Measurements from ENCODE around the gene IGF2BP2. TPM values are rescaled to one million over a fixed set of nuclear protein-coding genes. Genes with fewer than 3 reads are reported as not detected.

Gene IGF2BP2
- total and polyA plus RNA-seq, 9 of the 15 experiments (the other 6 are each of a cell fraction or from before 2014, with no cell fraction given) = 3.2 to 59.6 (median 30.5) TPM

DNA sequence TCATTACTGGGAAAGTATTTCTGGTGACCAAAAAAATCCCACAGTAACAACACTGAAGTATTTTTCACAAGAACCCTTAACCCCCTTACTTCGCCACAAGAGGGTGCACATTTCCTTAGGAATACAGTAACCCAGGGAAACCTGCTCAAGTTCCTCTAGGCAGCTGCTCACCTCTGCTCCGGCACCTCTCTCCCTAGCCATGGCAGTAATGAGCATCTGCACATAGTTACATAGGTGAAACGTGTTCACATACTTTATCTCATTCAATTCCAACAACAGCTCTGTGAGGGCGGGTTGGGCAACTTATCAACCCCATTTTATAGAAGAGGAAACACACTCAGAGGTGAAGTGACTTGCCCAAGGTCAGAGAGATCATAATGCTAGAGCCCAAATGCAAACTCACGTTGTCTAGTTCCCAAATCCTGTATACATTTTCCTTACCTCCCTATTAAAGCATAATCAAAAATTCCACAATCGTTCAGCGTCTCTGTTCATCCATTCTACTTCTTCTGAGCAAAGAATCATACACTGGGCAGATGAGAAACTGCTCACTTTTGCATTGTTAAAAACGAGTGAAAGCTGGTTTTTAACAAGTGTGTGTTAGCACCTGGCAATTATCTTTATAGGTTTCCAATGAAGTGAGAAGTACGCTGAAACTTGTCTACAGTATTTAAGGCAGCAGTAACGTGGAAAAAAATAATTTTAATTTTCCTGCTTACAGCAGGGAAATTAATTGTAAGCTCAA lies 90.7 kb downstream of the IGF2BP2 start (continued):
- TF ChIP-seq, protein P1, sequence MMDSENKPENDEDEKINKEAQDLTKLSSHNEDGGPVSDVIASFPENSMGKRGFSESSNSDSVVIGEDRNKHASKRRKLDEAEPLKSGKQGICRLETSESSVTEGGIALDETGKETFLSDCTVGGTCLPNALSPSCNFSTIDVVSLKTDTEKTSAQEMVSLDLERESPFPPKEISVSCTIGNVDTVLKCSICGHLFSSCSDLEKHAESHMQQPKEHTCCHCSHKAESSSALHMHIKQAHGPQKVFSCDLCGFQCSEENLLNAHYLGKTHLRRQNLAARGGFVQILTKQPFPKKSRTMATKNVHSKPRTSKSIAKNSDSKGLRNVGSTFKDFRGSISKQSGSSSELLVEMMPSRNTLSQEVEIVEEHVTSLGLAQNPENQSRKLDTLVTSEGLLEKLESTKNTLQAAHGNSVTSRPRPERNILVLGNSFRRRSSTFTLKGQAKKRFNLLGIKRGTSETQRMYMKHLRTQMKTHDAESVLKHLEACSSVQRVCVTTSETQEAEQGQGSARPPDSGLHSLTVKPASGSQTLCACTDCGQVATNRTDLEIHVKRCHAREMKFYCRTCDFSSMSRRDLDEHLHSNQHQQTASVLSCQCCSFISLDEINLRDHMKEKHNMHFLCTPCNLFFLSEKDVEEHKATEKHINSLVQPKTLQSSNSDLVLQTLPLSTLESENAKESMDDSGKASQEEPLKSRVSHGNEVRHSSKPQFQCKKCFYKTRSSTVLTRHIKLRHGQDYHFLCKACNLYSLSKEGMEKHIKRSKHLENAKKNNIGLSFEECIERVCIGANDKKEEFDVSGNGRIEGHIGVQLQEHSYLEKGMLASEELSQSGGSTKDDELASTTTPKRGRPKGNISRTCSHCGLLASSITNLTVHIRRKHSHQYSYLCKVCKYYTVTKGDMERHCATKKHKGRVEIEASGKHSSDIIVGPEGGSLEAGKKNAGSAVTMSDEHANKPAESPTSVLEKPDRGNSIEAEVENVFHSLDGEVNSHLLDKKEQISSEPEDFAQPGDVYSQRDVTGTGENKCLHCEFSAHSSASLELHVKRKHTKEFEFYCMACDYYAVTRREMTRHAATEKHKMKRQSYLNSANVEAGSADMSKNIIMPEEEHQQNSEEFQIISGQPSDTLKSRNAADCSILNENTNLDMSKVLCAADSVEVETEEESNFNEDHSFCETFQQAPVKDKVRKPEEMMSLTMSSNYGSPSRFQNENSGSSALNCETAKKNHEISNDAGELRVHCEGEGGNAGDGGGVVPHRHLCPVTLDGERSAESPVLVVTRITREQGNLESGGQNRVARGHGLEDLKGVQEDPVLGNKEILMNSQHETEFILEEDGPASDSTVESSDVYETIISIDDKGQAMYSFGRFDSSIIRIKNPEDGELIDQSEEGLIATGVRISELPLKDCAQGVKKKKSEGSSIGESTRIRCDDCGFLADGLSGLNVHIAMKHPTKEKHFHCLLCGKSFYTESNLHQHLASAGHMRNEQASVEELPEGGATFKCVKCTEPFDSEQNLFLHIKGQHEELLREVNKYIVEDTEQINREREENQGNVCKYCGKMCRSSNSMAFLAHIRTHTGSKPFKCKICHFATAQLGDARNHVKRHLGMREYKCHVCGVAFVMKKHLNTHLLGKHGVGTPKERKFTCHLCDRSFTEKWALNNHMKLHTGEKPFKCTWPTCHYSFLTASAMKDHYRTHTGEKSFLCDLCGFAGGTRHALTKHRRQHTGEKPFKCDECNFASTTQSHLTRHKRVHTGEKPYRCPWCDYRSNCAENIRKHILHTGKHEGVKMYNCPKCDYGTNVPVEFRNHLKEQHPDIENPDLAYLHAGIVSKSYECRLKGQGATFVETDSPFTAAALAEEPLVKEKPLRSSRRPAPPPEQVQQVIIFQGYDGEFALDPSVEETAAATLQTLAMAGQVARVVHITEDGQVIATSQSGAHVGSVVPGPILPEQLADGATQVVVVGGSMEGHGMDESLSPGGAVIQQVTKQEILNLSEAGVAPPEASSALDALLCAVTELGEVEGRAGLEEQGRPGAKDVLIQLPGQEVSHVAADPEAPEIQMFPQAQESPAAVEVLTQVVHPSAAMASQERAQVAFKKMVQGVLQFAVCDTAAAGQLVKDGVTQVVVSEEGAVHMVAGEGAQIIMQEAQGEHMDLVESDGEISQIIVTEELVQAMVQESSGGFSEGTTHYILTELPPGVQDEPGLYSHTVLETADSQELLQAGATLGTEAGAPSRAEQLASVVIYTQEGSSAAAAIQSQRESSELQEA (IDR thresholded peaks at IDR 0.05; ENCODE audit: low read depth) = no peak
- TF ChIP-seq ATF7 (IDR thresholded peaks at IDR 0.05) = no peak
- TF ChIP-seq ZNF766 (CRISPR knock-in tag; conservative IDR thresholded peaks at IDR 0.05) = peak; percentile 79; the same call in 1 of the 2 replicates
- TF ChIP-seq SMC3 (conservative IDR thresholded peaks at IDR 0.05; ENCODE audit: insufficient read depth, low read depth, low read length) = peak; percentile 75
- no peak for TF ChIP-seq BHLHE40 (IDR thresholded peaks at IDR 0.05; ENCODE audit: low read length)
- no peak for TF ChIP-seq TOE1 (IDR thresholded peaks at IDR 0.05; ENCODE audit: borderline replicate concordance)
- no peak for TF ChIP-seq TOE1 (CRISPR knock-in tag; IDR thresholded peaks at IDR 0.05; ENCODE audit: borderline replicate concordance, low read depth)
- TF ChIP-seq RBM25 (IDR thresholded peaks at IDR 0.05; ENCODE audit: low read depth, low read length, severe bottlenecking) = no peak
- TF ChIP-seq, protein P2, sequence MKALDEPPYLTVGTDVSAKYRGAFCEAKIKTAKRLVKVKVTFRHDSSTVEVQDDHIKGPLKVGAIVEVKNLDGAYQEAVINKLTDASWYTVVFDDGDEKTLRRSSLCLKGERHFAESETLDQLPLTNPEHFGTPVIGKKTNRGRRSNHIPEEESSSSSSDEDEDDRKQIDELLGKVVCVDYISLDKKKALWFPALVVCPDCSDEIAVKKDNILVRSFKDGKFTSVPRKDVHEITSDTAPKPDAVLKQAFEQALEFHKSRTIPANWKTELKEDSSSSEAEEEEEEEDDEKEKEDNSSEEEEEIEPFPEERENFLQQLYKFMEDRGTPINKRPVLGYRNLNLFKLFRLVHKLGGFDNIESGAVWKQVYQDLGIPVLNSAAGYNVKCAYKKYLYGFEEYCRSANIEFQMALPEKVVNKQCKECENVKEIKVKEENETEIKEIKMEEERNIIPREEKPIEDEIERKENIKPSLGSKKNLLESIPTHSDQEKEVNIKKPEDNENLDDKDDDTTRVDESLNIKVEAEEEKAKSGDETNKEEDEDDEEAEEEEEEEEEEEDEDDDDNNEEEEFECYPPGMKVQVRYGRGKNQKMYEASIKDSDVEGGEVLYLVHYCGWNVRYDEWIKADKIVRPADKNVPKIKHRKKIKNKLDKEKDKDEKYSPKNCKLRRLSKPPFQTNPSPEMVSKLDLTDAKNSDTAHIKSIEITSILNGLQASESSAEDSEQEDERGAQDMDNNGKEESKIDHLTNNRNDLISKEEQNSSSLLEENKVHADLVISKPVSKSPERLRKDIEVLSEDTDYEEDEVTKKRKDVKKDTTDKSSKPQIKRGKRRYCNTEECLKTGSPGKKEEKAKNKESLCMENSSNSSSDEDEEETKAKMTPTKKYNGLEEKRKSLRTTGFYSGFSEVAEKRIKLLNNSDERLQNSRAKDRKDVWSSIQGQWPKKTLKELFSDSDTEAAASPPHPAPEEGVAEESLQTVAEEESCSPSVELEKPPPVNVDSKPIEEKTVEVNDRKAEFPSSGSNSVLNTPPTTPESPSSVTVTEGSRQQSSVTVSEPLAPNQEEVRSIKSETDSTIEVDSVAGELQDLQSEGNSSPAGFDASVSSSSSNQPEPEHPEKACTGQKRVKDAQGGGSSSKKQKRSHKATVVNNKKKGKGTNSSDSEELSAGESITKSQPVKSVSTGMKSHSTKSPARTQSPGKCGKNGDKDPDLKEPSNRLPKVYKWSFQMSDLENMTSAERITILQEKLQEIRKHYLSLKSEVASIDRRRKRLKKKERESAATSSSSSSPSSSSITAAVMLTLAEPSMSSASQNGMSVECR (CRISPR knock-in tag; IDR thresholded peaks at IDR 0.05) = no peak
- TF ChIP-seq GABPB1 (CRISPR knock-in tag; IDR thresholded peaks at IDR 0.05) = no peak
- TF ChIP-seq IRF2 (CRISPR knock-in tag; IDR thresholded peaks at IDR 0.05) = no peak
- TF ChIP-seq, protein P3, sequence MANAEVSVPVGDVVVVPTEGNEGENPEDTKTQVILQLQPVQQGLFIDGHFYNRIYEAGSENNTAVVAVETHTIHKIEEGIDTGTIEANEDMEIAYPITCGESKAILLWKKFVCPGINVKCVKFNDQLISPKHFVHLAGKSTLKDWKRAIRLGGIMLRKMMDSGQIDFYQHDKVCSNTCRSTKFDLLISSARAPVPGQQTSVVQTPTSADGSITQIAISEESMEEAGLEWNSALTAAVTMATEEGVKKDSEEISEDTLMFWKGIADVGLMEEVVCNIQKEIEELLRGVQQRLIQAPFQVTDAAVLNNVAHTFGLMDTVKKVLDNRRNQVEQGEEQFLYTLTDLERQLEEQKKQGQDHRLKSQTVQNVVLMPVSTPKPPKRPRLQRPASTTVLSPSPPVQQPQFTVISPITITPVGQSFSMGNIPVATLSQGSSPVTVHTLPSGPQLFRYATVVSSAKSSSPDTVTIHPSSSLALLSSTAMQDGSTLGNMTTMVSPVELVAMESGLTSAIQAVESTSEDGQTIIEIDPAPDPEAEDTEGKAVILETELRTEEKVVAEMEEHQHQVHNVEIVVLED (CRISPR knock-in tag; IDR thresholded peaks at IDR 0.05) = no peak
- TF ChIP-seq MTA1 (IDR thresholded peaks at IDR 0.05; ENCODE audit: borderline replicate concordance) = no peak
